ENCODE measurements around the gene UBQLN4. TPM values are rescaled to one million over a fixed set of nuclear protein-coding genes. Genes with fewer than 3 reads are reported as not detected.
"Not testable (repeated sequence)": the region's sequence is repeated elsewhere in the genome, so short reads cannot be mapped to it uniquely, and the experiment has no call there.

UBQLN4 gene
- total RNA-seq, 1 experiment from 2014 or later = 58.4 TPM

DNA sequence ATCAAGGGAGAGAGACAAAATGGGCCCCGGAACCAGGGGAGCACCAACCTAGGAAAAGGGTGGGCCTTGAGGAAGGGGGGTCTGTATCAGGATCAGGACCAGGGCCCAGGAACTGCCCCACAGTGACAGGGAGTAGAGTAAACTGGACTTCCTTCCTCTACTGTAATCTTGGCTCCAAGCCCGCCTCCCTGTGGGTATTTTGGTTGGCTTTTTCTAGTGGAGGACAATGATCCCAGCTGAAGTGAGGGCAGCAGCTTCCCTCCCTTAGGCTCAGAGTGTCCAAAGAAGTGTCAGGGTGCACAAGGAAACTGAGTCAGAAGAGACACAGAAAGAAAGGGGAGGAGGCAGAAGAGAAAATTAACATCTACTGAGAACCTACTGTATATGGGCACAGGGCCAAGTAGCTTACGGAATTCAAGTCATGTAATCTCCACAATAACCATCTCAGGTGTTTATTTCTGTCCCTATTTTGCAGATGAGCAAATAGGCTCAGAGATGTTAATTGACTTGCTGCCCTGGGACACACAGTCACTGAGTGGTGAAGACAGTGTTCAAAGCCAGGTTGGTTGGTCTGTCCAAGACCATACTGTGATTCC is 4.8 kb downstream of the UBQLN4 start:
- no TSS peak for BruUV-seq (replicated peaks)
- H4K20me1 ChIP-seq (ENCODE audit: insufficient read depth) = 0 out of 2 replicates have a peak, but pooled peaks cover 6% of the 10 kb centered on the region
- no peak overlapping the region for H3K27ac ChIP-seq
- H3K79me2 ChIP-seq (ENCODE audit: low read depth) = peaks cover 27% of the 10 kb centered on the region
- H3F3A ChIP-seq (ENCODE audit: insufficient read depth, low read depth) = peaks cover under 1% of the 10 kb centered on the region; the same call in 1 of the 2 replicates
- H3K9me2 ChIP-seq (ENCODE audit: insufficient read depth) = no peaks in the 10 kb centered on the region
- H2AFZ ChIP-seq = no peak overlapping the region
- POLR2A ChIA-PET (ENCODE audit: unreplicated experiment) = no interaction called here
- H3K36me3 ChIP-seq (ENCODE audit: low read depth) = 0 out of 2 replicates have a peak, but pooled peaks cover 9% of the 10 kb centered on the region
- H3K9me3 ChIP-seq (ENCODE audit: insufficient read depth, low read depth) = no peaks in the 10 kb centered on the region
- H3K4me2 ChIP-seq = no peak overlapping the region
- intact Hi-C loops (cut with micrococcal nuclease; ENCODE audit: unreplicated experiment) = no loop called here
- 0 out of 2 replicates have a peak, but pooled peaks cover 4% of the 10 kb centered on the region for H3K4me1 ChIP-seq (replicated peaks; ENCODE audit: insufficient read depth)
- CTCF ChIA-PET = no interaction called here
- TF ChIP-seq, protein P1, sequence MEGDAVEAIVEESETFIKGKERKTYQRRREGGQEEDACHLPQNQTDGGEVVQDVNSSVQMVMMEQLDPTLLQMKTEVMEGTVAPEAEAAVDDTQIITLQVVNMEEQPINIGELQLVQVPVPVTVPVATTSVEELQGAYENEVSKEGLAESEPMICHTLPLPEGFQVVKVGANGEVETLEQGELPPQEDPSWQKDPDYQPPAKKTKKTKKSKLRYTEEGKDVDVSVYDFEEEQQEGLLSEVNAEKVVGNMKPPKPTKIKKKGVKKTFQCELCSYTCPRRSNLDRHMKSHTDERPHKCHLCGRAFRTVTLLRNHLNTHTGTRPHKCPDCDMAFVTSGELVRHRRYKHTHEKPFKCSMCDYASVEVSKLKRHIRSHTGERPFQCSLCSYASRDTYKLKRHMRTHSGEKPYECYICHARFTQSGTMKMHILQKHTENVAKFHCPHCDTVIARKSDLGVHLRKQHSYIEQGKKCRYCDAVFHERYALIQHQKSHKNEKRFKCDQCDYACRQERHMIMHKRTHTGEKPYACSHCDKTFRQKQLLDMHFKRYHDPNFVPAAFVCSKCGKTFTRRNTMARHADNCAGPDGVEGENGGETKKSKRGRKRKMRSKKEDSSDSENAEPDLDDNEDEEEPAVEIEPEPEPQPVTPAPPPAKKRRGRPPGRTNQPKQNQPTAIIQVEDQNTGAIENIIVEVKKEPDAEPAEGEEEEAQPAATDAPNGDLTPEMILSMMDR (conservative IDR thresholded peaks at IDR 0.05) = no peak
- TF ChIP-seq EZH2 (IDR thresholded peaks at IDR 0.05; ENCODE audit: low read depth) = no peak
- no peak overlapping the region for H3K4me3 ChIP-seq
- DNase-seq = no peak
- no peaks in the 10 kb centered on the region for H3K27me3 ChIP-seq (ENCODE audit: insufficient read depth, low read depth)

DNA sequence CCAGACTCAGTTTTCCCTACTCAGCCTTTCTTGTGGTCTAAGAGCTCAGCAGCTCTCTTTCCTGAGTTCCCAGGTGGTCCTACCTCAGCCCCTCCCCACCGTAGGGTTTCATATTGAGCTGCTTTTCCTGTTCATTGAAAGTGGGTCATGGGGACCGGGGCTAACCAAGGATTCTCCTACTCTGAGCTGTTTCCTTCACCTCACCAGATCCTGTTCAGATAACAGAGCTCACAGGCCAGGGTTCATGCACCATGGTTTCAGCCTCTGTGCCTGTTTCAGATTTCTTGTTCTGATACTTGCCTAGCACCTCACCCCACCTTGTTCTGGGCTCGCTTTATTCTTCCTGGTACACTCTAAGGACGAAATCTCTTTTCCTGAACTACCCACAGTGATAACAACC is 8.5 kb downstream of the UBQLN4 start:
- Histone ChIP-seq H3K4me3 (no peak overlapping the region), H3K4me1 (replicated peaks; ENCODE audit: insufficient read depth) (peaks cover 17% of the 10 kb centered on the region), H2AFZ (no peak overlapping the region), H3K27ac (no peak overlapping the region), H3K9me2 (ENCODE audit: insufficient read depth) (no peaks in the 10 kb centered on the region), H3K27me3 (ENCODE audit: insufficient read depth, low read depth) (no peaks in the 10 kb centered on the region), H3K36me3 (ENCODE audit: low read depth) (0 out of 2 replicates have a peak, but pooled peaks cover 13% of the 10 kb centered on the region), H4K20me1 (ENCODE audit: insufficient read depth) (no peaks in the 10 kb centered on the region), H3K9me3 (ENCODE audit: insufficient read depth, low read depth) (no peaks in the 10 kb centered on the region), H3K79me2 (ENCODE audit: low read depth) (no peaks in the 10 kb centered on the region), H3K4me2 (no peak overlapping the region), H3F3A (ENCODE audit: insufficient read depth, low read depth) (peaks cover 36% of the 10 kb centered on the region)
- BruUV-seq (replicated peaks) = no TSS peak
- CTCF ChIA-PET = no interaction called here
- intact Hi-C loops (cut with micrococcal nuclease; ENCODE audit: unreplicated experiment) = no loop called here
- no peak for DNase-seq
- POLR2A ChIA-PET (ENCODE audit: unreplicated experiment) = interaction anchor here (0.7 kb wide), 1 partner anchor 113 kb away, joined by 8 read pairs; no protein-coding TSS in a partner anchor
- no peak for TF ChIP-seq EZH2 (IDR thresholded peaks at IDR 0.05; ENCODE audit: low read depth)
- TF ChIP-seq, protein P1 (conservative IDR thresholded peaks at IDR 0.05) = no peak

DNA sequence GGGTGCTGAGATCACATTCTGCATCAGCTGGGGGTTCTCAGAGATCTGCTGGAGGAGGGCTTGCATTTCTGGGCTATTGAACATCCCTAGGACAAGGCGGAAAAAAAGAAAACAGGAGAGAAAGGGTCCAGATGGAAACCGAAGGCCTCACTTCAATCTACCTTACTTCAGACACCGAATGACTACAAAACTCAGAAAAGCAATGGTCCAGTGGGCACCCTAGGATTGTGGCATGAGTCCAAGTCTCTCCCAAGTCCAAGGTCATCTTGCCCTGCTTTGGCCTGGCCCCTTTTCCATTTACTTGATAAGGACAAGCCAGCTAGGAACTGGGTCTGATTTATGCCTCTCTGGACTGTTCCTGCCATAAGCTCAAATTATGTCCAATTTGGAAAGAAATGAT is 10.8 kb downstream of the UBQLN4 start:
- no peaks in the 10 kb centered on the region for H3K9me3 ChIP-seq (ENCODE audit: insufficient read depth, low read depth)

DNA sequence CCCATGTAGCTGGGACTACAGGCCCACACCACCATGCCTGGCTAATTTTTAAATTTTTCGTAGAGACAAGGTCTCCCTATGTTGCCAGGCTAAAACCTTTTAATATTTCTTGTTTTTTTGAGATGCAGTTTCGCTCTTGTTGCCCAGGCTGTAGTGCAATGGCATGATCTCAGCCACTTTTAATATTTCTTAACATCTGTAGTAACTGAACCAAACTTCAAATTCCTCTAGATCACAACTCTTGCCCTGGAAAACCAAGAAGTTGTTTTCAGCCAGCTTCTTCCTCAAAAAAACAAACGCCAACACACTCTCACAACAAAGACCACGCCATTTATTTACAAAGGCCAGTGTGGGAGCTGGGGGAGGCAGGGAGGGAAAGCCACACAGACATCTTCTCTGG is 18.6 kb downstream of the UBQLN4 start:
- H2AFZ ChIP-seq; intact Hi-C loops (cut with micrococcal nuclease; ENCODE audit: unreplicated experiment); DNase-seq; H4K20me1 ChIP-seq (ENCODE audit: insufficient read depth); CTCF ChIA-PET; H3K4me1 ChIP-seq (replicated peaks; ENCODE audit: insufficient read depth); H3K79me2 ChIP-seq (ENCODE audit: low read depth); H3K27ac ChIP-seq; BruUV-seq (replicated peaks); POLR2A ChIA-PET (ENCODE audit: unreplicated experiment); H3K4me2 ChIP-seq; H3K9me3 ChIP-seq (ENCODE audit: insufficient read depth, low read depth); H3K36me3 ChIP-seq (ENCODE audit: low read depth); H3K4me3 ChIP-seq; H3K27me3 ChIP-seq (ENCODE audit: insufficient read depth, low read depth); H3K9me2 ChIP-seq (ENCODE audit: insufficient read depth): not testable (repeated sequence)
- H3F3A ChIP-seq (ENCODE audit: insufficient read depth, low read depth) = peaks cover 12% of the 10 kb centered on the region

More for the DNA sequence above, 10.8 kb downstream of the UBQLN4 start:
- no peaks in the 10 kb centered on the region for H3K27me3 ChIP-seq (ENCODE audit: insufficient read depth, low read depth)
- no peaks in the 10 kb centered on the region for H3K79me2 ChIP-seq (ENCODE audit: low read depth)
- H3K4me1 ChIP-seq (replicated peaks; ENCODE audit: insufficient read depth) = peaks cover 20% of the 10 kb centered on the region
- POLR2A ChIA-PET (ENCODE audit: unreplicated experiment) = no interaction called here
- DNase-seq = no peak
- no peak overlapping the region for H2AFZ ChIP-seq
- no peaks in the 10 kb centered on the region for H4K20me1 ChIP-seq (ENCODE audit: insufficient read depth)
- intact Hi-C loops (cut with micrococcal nuclease; ENCODE audit: unreplicated experiment) = no loop called here
- H3F3A ChIP-seq (ENCODE audit: insufficient read depth, low read depth) = peaks cover 45% of the 10 kb centered on the region
- no peak overlapping the region for H3K4me2 ChIP-seq
- TF ChIP-seq EZH2 (IDR thresholded peaks at IDR 0.05; ENCODE audit: low read depth) = no peak
- TF ChIP-seq, protein P1 (conservative IDR thresholded peaks at IDR 0.05) = no peak
- H3K36me3 ChIP-seq (ENCODE audit: low read depth) = peaks cover 15% of the 10 kb centered on the region; the same call in 1 of the 2 replicates
- no peak overlapping the region for H3K27ac ChIP-seq
- no peaks in the 10 kb centered on the region for H3K9me2 ChIP-seq (ENCODE audit: insufficient read depth)
- no TSS peak for BruUV-seq (replicated peaks)
- CTCF ChIA-PET = no interaction called here
- no peak overlapping the region for H3K4me3 ChIP-seq
